Measurements from ENCODE around the gene KIF25.

Gene KIF25

DNA sequence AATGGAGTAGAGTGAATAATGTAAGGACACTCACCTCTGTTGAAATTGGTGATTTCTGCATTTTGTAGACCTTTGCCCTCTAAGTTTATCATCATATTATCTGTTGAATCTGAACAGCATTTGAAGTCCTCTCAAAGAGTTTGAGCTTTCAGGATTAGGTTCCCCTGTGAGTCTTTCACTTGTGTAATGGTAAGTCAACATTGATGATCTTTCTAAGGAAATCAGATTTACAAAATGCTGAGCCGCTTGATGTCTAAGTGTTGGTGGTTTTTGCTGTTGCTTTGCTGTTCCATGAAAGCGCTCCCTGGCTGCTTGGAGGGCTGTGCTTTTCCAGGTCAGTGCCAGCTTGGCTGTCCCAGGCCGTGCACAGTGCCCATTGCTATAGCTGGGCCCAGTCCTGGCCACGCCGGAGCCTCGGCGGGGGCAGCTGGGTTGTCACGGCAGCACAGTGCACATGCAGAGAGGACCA lies 33.8 kb upstream of the KIF25 start:
- no peak for TF ChIP-seq CTCF (IDR thresholded peaks at IDR 0.05; ENCODE audit: low read depth, low read length)
- no peak for DNase-seq (ENCODE audit: low read depth in 2 of 2)
- H3K4me3 ChIP-seq (replicated peaks in 1 of 2; ENCODE audit: low read depth in 2 of 2, low read length in 2 of 2): no peak overlapping the region

GRCh38 chr6:167965592-167966539 lies 31.6 kb upstream of the KIF25 start:
- TF ChIP-seq CTCF (IDR thresholded peaks at IDR 0.05; ENCODE audit: low read depth, low read length): no peak
- no peak overlapping the region for H3K4me3 ChIP-seq (replicated peaks in 1 of 2; ENCODE audit: low read depth in 2 of 2, low read length in 2 of 2)
- DNase-seq (ENCODE audit: low read depth in 2 of 2): no peak

DNA sequence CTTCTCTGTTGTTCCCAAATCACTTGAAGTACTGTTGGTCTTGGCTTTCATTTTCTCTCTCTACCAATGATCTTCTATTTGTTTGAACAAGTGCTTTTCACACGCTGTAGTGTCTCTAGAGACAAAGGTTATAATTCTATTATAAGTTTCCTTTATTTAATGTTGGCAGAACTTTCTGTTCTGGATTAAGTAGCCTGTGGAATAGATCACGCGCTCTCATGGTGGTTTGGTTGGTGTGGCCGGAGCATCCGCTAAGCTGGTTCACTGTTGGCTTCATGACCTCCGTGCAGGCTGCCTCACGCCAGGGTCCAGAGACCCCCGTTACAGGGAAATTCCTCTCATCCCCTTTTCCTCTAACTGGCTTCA lies 30.9 kb upstream of the KIF25 start:
- no peak for TF ChIP-seq CTCF (IDR thresholded peaks at IDR 0.05; ENCODE audit: low read depth, low read length)
- H3K4me3 ChIP-seq (replicated peaks in 1 of 2; ENCODE audit: low read depth in 2 of 2, low read length in 2 of 2): no peak overlapping the region
- no peak for DNase-seq (ENCODE audit: low read depth in 2 of 2)

- peak; percentile 34 for TF ChIP-seq CTCF (IDR thresholded peaks at IDR 0.05; ENCODE audit: low read depth, low read length)
- no peak overlapping the region for H3K4me3 ChIP-seq (replicated peaks in 1 of 2; ENCODE audit: low read depth in 2 of 2, low read length in 2 of 2)
- DNase-seq (ENCODE audit: low read depth in 2 of 2): peak in 1 of 2 donors; percentile 19
These were observed 29.4 kb upstream of the KIF25 start for GRCh38 chr6:167968091-167968490.

GRCh38 chr6:167970230-167970629 lies 27.2 kb upstream of the KIF25 start:
- peak in 1 of 2 donors; percentile 49 for DNase-seq (ENCODE audit: low read depth in 2 of 2)
- TF ChIP-seq CTCF (IDR thresholded peaks at IDR 0.05; ENCODE audit: low read depth, low read length): no peak
- no peak overlapping the region for H3K4me3 ChIP-seq (replicated peaks in 1 of 2; ENCODE audit: low read depth in 2 of 2, low read length in 2 of 2)

- TF ChIP-seq CTCF (IDR thresholded peaks at IDR 0.05; ENCODE audit: low read depth, low read length): no peak
- no peak overlapping the region for H3K4me3 ChIP-seq (replicated peaks in 1 of 2; ENCODE audit: low read depth in 2 of 2, low read length in 2 of 2)
- DNase-seq (ENCODE audit: low read depth in 2 of 2): no peak
These were observed 25.3 kb upstream of the KIF25 start for GRCh38 chr6:167972193-167972592.

All from cardiac fibroblast (primary cell).